ENCODE results near the gene CAPN12.

DNA sequence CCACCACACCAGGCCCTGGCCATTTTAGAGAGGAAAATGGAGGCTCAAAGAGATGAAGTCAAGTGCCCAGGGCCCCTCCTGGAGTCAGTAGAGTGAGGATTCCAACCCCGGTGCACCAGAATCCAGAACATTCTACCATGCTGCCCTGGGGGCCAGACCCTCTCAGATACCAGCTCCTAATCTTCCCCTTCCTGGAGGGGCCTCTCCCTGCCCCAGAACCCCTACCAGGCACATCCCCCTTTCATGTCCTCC lies 11.1 kb downstream of the CAPN12 start:
- no peak for TF ChIP-seq POLR2A (IDR thresholded peaks at IDR 0.05; ENCODE audit: low read depth, low read length)
- no peak for TF ChIP-seq POLR2AphosphoS5 (IDR thresholded peaks at IDR 0.05; ENCODE audit: low read depth, low read length)
- no peak for TF ChIP-seq TAF1 (IDR thresholded peaks at IDR 0.05; ENCODE audit: low read depth, low read length)
- TF ChIP-seq SPI1 (IDR thresholded peaks at IDR 0.05; ENCODE audit: low read depth, low read length), result no peak
- TF ChIP-seq PAX5 (IDR thresholded peaks at IDR 0.05; ENCODE audit: insufficient read depth, low read length, severe bottlenecking), result no peak
- TF ChIP-seq POU2F2 (IDR thresholded peaks at IDR 0.05; ENCODE audit: low read depth, low read length), result no peak
